Left lung (tissue), 10 donors: ENCODE data around the gene MAP2K6. TPM values are rescaled to one million over a fixed set of nuclear protein-coding genes. Genes with fewer than 3 reads are reported as not detected.

Experiments used
- ATAC-seq: fragments of 200-7000 bp; cut with Tn5 transposase; one replicate; pipeline ENCODE4 v1.9.1; 2020; ENCODE audit warnings: moderate library complexity
- DNase-seq, 4 donors: peaks; one replicate each; pipeline ENCODE4 v3.0.0-alpha.2; 2013 to 2020
- H3K27ac ChIP-seq, 2 donors: fragments of 200-600 bp; sonication (generic) in 1 of 2; one replicate each; pipeline versions ENCODE4 v1.5.0 to v1.8.0; 2020 to 2021
- H3K27me3 ChIP-seq, 2 donors: fragments of 200-600 bp; sonication (generic) in 1 of 2; one replicate each; pipeline versions ENCODE4 v1.5.0 to v1.8.0; 2020 to 2021
- H3K36me3 ChIP-seq, 2 donors: fragments of 200-600 bp; sonication (generic) in 1 of 2; one replicate each; pipeline versions ENCODE4 v1.5.0 to v1.8.0; 2020 to 2021
- H3K4me1 ChIP-seq, 2 donors: fragments of 200-600 bp; one replicate each; pipeline ENCODE4 v1.8.0; 2021
- H3K4me3 ChIP-seq, 2 donors: fragments of 200-600 bp; sonication (generic) in 1 of 2; one replicate each; pipeline versions ENCODE4 v1.5.0 to v1.8.0; 2020 to 2021; ENCODE audit warnings: mild to moderate bottlenecking in 1 of 2
- H3K9me3 ChIP-seq, 2 donors: fragments of 200-600 bp; sonication (generic) in 1 of 2; one replicate each; pipeline versions ENCODE4 v1.5.0 to v1.8.0; 2020 to 2021
- intact Hi-C, 2 donors: fragments of 100-400 bp; cut with DNase I; formaldehyde crosslinking; loops; one replicate each; pipeline versions ENCODE4 v1.11.2 to v1.14.2; 2022
- polyA plus RNA-seq, 6 donors: library from polyadenylated mRNA; unstranded; fragments of 120-200 nt; gene quantifications; one replicate each; pipeline ENCODE4 v1.2.1, GENCODE V29; 2013; ENCODE audit not compliant: insufficient read length in 6 of 6
- total RNA-seq, 2 donors: library from RNA; stranded (reverse); fragmentation: NEBNext Ultra II Directional; extraction: Animal tissue kit (Norgen Biotek cat#: 25700); gene quantifications; one replicate each; pipeline ENCODE4 v1.2.1, GENCODE V29; 2021
- TF ChIP-seq, protein P1 (sequence below), 2 donors: fragments of 200-600 bp; sonication (generic) in 1 of 2; IDR thresholded peaks; one replicate each; pipeline versions ENCODE4 v1.5.0 to v1.8.0; 2021; ENCODE audit warnings: antibody characterized with exemption in 2 of 2
- donor health status: DM: no; HTN: yes; CAD: no.
- donor health status: DM: no; HTN: no; CAD: no.

Gene MAP2K6
- total and polyA plus RNA-seq, 8 donors, result 7.2 to 27.1 (median 21.1) TPM

DNA sequence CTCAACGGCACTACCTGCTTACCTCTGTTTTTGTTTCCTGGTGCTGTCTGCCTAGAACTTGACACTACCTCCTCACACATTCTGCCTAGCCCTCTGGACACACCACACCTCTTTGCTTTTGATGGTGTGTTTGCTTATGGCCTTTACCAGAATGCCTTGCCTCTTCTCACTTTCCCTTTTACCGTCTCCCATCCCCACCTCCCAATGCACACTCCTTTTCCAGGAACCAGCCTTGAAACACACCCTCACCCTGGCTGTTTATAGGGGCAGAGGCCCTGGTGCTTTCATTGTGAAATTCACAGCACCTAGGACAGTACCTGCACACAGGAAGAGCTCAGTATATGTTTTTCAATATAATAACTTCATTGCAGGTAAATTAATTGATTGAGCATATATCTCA is 56.2 kb downstream of the MAP2K6 start:
- no peaks in the 10 kb centered on the region for H3K9me3 ChIP-seq
- H3K36me3 ChIP-seq, result no peaks in the 10 kb centered on the region
- H3K4me3 ChIP-seq, result no peak overlapping the region
- TF ChIP-seq, protein P1, sequence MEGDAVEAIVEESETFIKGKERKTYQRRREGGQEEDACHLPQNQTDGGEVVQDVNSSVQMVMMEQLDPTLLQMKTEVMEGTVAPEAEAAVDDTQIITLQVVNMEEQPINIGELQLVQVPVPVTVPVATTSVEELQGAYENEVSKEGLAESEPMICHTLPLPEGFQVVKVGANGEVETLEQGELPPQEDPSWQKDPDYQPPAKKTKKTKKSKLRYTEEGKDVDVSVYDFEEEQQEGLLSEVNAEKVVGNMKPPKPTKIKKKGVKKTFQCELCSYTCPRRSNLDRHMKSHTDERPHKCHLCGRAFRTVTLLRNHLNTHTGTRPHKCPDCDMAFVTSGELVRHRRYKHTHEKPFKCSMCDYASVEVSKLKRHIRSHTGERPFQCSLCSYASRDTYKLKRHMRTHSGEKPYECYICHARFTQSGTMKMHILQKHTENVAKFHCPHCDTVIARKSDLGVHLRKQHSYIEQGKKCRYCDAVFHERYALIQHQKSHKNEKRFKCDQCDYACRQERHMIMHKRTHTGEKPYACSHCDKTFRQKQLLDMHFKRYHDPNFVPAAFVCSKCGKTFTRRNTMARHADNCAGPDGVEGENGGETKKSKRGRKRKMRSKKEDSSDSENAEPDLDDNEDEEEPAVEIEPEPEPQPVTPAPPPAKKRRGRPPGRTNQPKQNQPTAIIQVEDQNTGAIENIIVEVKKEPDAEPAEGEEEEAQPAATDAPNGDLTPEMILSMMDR (IDR thresholded peaks at IDR 0.05), result no peak
- intact Hi-C loops, result no loop called here
- DNase-seq (no peak), ATAC-seq (no peak)
- no peak overlapping the region for H3K27ac ChIP-seq
- no peaks in the 10 kb centered on the region for H3K27me3 ChIP-seq
- H3K4me1 ChIP-seq, result no peaks in the 10 kb centered on the region

DNA sequence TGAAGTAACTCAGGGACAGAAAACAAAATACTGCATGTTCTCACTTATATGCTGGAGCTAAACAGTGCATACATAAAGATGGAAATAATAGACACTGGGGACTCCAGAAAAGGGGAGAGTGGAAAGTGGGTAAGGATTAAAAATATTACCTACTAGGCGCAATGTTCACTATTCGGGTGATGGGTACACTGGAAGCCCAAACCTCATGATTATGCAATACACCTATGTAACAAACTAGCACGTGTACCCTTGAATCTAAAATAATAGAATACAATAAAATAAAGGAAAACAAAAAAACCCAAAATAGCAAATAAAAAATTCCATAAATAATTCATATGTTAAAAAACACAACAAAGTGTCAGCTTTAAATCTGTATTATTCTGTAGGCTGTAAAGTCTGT is 56.9 kb downstream of the MAP2K6 start:
- H3K27ac ChIP-seq, result no peak overlapping the region
- no peaks in the 10 kb centered on the region for H3K36me3 ChIP-seq
- TF ChIP-seq, protein P1 (IDR thresholded peaks at IDR 0.05), result no peak
- no peaks in the 10 kb centered on the region for H3K9me3 ChIP-seq
- H3K4me3 ChIP-seq, result no peak overlapping the region
- no peaks in the 10 kb centered on the region for H3K4me1 ChIP-seq
- no peaks in the 10 kb centered on the region for H3K27me3 ChIP-seq
- intact Hi-C loops, result no loop called here
- no peak for DNase-seq
- no peak for ATAC-seq

GRCh38 chr17:69473841-69474831 is 59.6 kb downstream of the MAP2K6 start:
- H3K36me3 ChIP-seq, result no peaks in the 10 kb centered on the region
- H3K9me3 ChIP-seq, result no peaks in the 10 kb centered on the region
- H3K27me3 ChIP-seq, result no peaks in the 10 kb centered on the region
- no peak overlapping the region for H3K4me3 ChIP-seq
- ATAC-seq (no peak), DNase-seq (no peak)
- H3K4me1 ChIP-seq, result no peaks in the 10 kb centered on the region
- H3K27ac ChIP-seq, result no peak overlapping the region
- TF ChIP-seq, protein P1 (IDR thresholded peaks at IDR 0.05), result no peak
- intact Hi-C loops, result no loop called here

- Histone ChIP-seq H3K27me3 (no peaks in the 10 kb centered on the region), H3K4me1 (no peaks in the 10 kb centered on the region), H3K9me3 (no peaks in the 10 kb centered on the region), H3K27ac (no peak overlapping the region), H3K4me3 (no peak overlapping the region), H3K36me3 (no peaks in the 10 kb centered on the region)
- intact Hi-C loops, result no loop called here
- no peak for DNase-seq
- TF ChIP-seq, protein P1 (IDR thresholded peaks at IDR 0.05), result no peak
- ATAC-seq, result no peak
Observed at GRCh38 chr17:69477204-69477902, 62.9 kb downstream of the MAP2K6 start.

DNA sequence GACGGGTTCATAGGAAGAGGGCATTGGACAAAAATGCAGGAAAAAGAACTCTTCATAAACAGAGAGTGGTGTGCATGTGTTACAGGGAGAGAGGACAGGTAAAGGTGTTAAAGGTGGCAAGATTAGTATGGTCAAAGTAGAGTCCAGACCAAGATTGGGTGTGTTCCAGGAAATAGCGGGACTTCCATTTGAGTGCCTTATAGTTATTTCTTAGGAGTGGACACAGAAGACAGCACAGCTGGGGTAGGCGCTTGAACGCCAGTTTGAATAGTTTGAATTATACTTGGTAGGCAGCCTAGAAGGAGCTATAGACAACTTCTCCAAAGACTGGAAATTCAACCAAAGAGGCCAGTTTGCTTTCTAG is 63.4 kb downstream of the MAP2K6 start:
- TF ChIP-seq, protein P1 (IDR thresholded peaks at IDR 0.05), result no peak
- no peaks in the 10 kb centered on the region for H3K27me3 ChIP-seq
- intact Hi-C loops, result no loop called here
- ATAC-seq (no peak), DNase-seq (no peak)
- H3K27ac ChIP-seq, result no peak overlapping the region
- H3K9me3 ChIP-seq, result no peaks in the 10 kb centered on the region
- no peaks in the 10 kb centered on the region for H3K36me3 ChIP-seq
- no peaks in the 10 kb centered on the region for H3K4me1 ChIP-seq
- no peak overlapping the region for H3K4me3 ChIP-seq
